Activated effector memory CD4-positive, alpha-beta T cell treated with anti-CD3 and anti-CD28 coated beads, Interleukin-2, amount 50 U/mL, for 16 hours (primary cell): Measurements from ENCODE around the gene C6orf47.

Experiments used
- DNase-seq: peaks from one replicate; pipeline ENCODE4 v3.0.0-alpha.2; 2020

C6orf47 gene

GRCh38 chr6:31659649-31660380 is 763 bp downstream of the C6orf47 start:
- peak; percentile 74 for DNase-seq

GRCh38 chr6:31658983-31659648 is 1.5 kb downstream of the C6orf47 start:
- no peak for DNase-seq

DNA sequence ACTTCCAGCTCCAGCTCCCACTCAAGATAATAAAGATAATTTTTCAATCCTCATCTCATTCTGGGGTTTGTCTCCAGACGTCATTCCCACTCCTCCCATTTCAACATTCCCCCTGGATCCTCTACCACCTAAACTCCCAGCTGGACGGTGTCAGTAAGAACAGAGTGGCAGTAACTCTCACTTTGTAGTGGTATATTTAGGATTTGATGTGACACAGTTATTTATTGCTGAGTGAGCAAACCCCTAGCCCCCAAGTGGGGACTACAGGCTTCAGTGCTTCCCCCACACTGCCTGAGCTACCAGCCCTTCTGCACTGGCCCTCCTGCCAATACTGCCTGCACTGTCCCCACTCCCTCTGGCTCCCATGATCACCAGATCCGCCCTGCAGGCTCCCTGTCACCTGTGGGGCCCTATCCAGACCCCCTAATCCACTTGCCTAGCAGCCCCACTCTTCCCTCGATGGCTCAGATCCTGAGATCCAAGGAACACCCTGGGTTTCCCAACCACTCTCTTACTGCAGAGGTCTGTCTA is 2.4 kb downstream of the C6orf47 start:
- no peak for DNase-seq

GRCh38 chr6:31657406-31658157 is 3.0 kb downstream of the C6orf47 start:
- DNase-seq = no peak

- DNase-seq = no peak
These were observed 5.0 kb downstream of the C6orf47 start, which contains the start of gene APOM for GRCh38 chr6:31655349-31656237. Gene APOM (plus strand): TSS chr6:31655894. CDS start chr6:31655967, 73 bp downstream.

DNA sequence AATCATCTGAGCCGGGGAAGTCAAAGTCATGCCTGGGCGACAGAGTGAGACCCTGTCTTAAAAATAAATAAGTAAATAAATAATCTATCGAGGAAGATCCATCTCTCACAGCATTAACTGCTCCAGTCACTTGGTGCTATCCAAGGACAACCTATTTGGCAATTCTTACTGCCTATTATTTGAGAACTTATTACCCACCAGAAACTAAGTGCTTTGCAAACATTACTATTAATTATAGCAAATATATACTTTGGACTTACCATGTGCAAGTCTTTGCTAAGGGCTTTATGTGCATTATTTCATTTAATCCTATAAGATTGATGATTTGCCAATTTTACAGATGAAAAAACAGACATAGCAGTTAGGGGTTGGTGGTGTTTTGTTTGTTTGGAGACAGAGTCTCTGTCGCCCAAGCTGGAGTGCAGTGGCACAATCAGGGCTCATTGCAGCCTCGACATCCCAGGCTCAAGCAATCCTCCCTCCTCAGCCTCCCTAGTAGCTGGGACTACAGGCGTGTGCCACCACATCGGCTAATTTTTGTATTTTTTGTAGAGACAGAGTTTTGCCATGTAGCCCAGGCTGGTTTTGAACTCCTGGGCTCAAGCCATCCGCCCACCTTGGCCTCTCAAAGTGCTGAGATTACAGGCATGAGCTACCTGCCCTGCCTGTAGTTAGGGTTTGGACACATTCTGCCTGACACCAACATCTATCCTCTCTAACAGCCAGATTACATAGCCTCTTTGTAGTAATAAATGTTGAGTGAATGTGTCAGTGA is 5.8 kb downstream of the C6orf47 start:
- DNase-seq = no peak

- DNase-seq = peak; percentile 94
These were observed 7.5 kb downstream of the C6orf47 start for GRCh38 chr6:31652925-31653724.

- DNase-seq = no peak
These were observed 8.9 kb downstream of the C6orf47 start for GRCh38 chr6:31651602-31652191.

DNA sequence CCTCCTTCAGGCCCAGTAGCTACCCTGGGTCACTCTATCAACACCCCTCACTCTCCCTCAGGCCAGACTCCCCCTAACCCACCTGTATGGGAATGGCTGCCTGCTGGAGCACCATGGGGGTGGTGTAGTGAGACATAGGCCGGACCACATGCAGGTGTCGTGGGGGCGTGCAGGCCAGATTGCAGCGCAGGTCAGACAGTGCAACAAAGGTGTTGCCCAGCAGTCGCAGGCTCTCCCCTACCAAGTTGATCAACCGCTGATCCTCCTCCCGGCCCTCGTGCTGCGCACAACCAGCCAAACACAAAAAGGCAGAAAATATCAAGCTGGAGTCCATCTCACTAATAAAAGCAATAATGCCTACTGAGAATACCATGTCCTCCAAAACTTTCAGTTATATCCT is 15.3 kb downstream of the C6orf47 start:
- no peak for DNase-seq

GRCh38 chr6:31643818-31644454 is 16.6 kb downstream of the C6orf47 start:
- DNase-seq = no peak

- DNase-seq = no peak
These were observed 17.6 kb downstream of the C6orf47 start for GRCh38 chr6:31642798-31643570.

GRCh38 chr6:31641370-31641769 is 19.2 kb downstream of the C6orf47 start:
- DNase-seq = no peak

DNA sequence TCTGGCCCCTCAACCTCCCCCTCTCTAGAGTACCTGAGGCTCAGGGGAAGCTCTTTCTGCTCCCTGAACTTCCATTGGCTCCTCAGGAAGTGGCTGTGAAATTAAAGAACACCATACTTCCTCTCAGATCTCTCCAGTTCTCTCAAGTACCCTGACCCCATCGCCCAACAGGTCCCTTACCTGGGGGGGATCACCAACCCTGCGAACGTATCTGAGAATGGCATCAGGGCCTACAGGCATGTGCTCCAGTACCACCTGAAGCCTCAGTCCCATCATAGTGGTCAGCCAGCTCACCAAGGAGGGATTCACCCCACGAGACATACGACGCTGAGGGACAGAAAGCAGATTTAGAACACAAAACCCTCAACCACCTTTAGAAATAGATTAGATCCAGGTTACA is 20.0 kb downstream of the C6orf47 start:
- no peak for DNase-seq

- no peak for DNase-seq
These were observed 21.1 kb downstream of the C6orf47 start for GRCh38 chr6:31639449-31639861.

DNA sequence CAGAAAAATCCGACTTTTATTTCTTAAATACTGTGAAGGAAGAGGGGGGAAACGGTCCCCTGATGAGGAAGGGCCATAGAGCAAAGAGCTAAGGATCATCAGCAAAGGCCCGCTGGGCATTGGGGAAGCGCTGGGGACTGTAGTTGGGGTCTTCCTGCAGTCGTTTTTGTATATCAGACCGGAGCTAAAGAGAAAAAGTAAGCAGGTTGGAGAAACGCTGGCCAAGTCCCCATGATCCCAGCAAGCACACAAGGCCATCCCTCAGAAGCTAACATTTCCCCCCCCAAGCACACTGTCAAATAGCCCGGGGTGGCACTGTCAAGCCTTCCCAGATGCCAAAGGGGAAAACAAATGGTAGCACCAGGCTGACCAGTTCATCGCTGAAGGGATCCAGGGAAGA is 21.5 kb downstream of the C6orf47 start:
- DNase-seq = no peak

GRCh38 chr6:31636698-31637596 is 23.6 kb downstream of the C6orf47 start:
- no peak for DNase-seq

- DNase-seq = no peak
These were observed 25.5 kb downstream of the C6orf47 start for GRCh38 chr6:31634969-31635575.
